Liver (tissue), 3 donors: ENCODE measurements around the gene NCAM1.

Experiments used
- ATF3 ChIP-seq: IDR thresholded peaks from 2 replicates; pipeline ENCODE4 v1.6.1; 2016; ENCODE audit warnings: antibody characterized with exemption
- RAD21 ChIP-seq, 2 donors: IDR thresholded peaks; 2 replicates each; pipeline ENCODE4 v1.6.1; 2016; ENCODE audit warnings: antibody characterized with exemption in 2 of 2, mild to moderate bottlenecking in 2 of 2
- REST ChIP-seq: IDR thresholded peaks from 2 replicates; pipeline ENCODE4 v1.6.1; 2016; ENCODE audit warnings: antibody characterized with exemption, mild to moderate bottlenecking
- TAF1 ChIP-seq: conservative IDR thresholded peaks from 2 replicates; pipeline ENCODE4 v1.6.1; 2016; ENCODE audit warnings: antibody characterized with exemption, mild to moderate bottlenecking
- ZBTB33 ChIP-seq: IDR thresholded peaks from 2 replicates; pipeline ENCODE4 v1.6.1; 2016; ENCODE audit warnings: antibody characterized with exemption
- TF ChIP-seq, protein P1 (sequence below): IDR thresholded peaks from 2 replicates; pipeline ENCODE4 v1.6.1; 2016; ENCODE audit warnings: antibody characterized with exemption
- TF ChIP-seq, protein P2 (sequence below): fragments of 150-350 bp; IDR thresholded peaks from 2 replicates; pipeline ENCODE4 v1.5.1; 2017; ENCODE audit warnings: improper control_type of control experiment, low read depth, low read length; ENCODE audit not compliant: missing input control
- donor health status: healthy.
- donor health status: healthy.

DNA sequence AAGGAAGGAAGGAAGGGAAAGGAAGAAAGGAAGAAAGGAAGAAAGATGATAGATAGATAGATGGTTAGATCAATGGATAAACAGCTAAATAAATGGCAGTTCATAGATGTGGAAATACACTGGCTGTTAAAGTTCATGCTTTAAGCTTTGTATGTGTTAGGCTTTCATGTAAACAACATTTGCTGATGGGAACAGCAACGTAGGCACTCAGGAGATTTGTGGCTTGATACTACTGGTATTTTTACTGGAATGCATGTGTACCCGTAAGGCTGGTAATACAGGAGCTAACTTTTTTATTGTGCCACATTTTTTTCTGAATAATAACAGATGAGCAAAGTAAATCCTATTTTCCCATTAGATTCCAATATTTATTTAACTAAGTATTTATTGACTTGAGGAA, 85.6 kb downstream of the NCAM1 start:
- TF ChIP-seq, protein P1, sequence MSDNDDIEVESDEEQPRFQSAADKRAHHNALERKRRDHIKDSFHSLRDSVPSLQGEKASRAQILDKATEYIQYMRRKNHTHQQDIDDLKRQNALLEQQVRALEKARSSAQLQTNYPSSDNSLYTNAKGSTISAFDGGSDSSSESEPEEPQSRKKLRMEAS, result no peak
- TF ChIP-seq, protein P2, sequence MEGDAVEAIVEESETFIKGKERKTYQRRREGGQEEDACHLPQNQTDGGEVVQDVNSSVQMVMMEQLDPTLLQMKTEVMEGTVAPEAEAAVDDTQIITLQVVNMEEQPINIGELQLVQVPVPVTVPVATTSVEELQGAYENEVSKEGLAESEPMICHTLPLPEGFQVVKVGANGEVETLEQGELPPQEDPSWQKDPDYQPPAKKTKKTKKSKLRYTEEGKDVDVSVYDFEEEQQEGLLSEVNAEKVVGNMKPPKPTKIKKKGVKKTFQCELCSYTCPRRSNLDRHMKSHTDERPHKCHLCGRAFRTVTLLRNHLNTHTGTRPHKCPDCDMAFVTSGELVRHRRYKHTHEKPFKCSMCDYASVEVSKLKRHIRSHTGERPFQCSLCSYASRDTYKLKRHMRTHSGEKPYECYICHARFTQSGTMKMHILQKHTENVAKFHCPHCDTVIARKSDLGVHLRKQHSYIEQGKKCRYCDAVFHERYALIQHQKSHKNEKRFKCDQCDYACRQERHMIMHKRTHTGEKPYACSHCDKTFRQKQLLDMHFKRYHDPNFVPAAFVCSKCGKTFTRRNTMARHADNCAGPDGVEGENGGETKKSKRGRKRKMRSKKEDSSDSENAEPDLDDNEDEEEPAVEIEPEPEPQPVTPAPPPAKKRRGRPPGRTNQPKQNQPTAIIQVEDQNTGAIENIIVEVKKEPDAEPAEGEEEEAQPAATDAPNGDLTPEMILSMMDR, result no peak
- TF ChIP-seq TAF1 (no peak), REST (no peak), RAD21 (IDR thresholded peaks at IDR 0.05) (no peak), ATF3 (no peak), ZBTB33 (no peak)
